A172 (cell line): ENCODE results near the gene C20orf204. TPM values are rescaled to one million over a fixed set of nuclear protein-coding genes. Genes with fewer than 3 reads are reported as not detected.
A peak's percentile ranks its signal among the peaks of the same experiment; 100 is the strongest.

Source experiments
- DNase-seq: peaks from one replicate; pipeline ENCODE4 v3.0.0-alpha.2; 2015; ENCODE audit warnings: low spot score
- total RNA-seq: library from RNA; depleted of rRNA; stranded (reverse); fragments of >200 nt; shearing (Covaris generic); gene quantifications from 2 replicates; pipeline ENCODE4 v1.2.3, GENCODE V29; 2014

C20orf204 gene
- total RNA-seq, 1 experiment from 2014 or later = 1.2 TPM

- no peak for DNase-seq
Observed at GRCh38 chr20:64042054-64042781, 6.2 kb downstream of the C20orf204 start.

DNA sequence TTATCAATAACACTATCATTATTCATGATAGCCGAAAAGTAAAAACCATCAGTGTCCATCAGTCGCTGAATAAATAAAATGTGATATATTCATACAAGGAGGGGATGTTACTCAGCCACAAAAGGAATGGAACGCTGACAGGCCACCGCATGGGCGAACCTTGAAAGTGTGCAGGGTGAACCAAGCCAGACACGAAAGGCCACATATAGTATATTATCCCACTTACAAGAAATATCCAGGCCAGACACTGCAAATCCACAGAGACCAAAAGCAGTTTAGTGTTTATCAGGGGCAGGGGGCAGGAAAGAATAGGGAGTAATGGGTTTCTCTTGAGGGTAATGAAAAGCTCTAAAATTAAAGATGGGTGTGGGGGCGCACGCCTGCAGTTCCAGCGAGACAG, 7.8 kb downstream of the C20orf204 start:
- no peak for DNase-seq

DNA sequence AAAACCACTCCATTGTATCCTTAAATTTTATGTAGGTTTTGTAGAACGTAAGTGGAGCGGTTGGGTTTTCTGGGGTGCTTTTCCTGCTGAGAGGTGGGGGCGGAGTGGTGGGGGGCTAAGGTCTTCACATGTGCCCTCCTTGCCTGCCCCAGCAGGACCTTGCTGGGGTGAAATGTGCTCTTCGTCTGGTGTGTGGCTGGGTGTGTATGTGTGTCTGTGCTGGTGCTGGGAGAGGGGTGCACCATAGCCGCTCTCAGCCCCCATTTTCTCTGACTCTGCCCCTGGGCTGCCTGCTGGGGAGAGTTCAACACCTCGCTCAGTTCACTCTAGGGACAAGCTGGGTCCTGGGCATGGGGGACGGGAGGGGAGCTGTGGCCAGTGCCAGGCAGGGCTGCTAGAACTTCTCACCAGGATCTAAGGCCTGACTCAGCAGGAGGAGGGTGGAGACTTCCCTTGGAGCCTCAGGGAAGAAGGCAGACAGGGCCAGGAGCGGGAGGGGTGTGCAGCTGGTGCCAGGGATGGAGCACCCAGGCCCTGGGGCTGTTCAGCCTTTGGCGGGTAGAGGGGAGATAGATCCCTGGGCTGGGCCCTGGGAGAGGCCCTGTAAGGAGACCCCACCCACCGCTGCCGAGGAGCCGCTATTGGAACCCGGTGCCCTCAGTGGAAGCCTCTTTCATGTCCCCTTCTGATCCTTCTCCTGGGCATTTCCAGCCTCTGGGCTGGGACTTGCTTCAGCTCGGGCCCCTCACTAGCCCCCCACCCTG, 8.7 kb downstream of the C20orf204 start:
- DNase-seq = peak; percentile 83

DNA sequence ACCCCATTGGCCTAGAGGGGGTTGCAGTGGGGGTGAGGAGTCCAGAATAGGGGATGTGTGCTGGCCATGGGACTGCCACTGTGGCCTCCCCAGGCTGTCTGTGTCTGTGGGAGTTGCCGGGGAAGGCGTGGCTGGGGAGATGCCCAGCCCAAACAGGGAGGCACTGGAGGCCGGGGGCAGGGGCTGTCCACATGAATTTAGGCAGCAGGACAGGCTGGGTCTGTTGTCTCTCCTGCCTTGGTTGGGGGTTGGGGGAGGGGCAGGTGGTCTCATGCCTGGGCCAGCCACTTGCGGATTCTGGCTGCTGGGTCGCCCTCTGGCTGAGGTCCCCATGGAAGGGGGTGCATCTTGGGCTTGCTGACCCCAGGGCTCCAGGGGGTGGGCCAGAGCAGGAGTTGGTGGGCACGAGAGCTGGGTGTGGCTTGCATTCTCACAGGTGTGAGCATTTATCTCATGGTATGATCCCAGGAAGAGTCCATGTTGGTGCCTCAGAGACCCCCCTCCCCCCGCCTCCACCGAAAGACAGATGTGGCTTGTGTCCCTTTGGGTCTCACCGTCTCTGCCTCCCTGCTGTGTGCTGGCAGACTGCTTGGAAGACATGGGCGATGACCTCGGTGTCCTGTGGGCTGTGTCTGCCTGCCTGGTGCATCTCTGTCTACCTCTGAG, 9.5 kb downstream of the C20orf204 start:
- peak; percentile 47 for DNase-seq

- DNase-seq = no peak
Observed at GRCh38 chr20:64047046-64047389, 11.0 kb downstream of the C20orf204 start.

DNA sequence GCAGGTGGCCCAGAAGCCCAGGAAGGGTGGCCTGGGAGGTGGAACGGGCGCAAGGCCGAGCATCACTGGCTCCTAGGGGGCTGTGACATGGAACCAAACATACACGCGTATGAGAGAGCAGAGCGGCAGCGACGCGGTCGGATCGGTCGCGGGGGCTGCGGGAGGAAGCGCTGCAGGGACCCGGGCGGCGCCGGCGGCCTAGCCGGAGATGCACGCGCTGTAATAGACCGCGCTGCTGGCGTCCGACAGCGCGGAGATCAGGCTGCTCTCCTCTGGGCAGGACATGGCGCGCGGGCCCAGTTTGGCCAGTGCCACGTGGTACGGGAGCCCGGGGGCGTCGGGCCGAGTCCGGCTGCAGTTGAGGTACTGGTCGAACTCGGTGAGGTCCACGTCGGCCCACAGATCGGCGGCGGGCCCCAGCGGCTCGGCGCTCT, 12.0 kb downstream of the C20orf204 start:
- DNase-seq = no peak

DNA sequence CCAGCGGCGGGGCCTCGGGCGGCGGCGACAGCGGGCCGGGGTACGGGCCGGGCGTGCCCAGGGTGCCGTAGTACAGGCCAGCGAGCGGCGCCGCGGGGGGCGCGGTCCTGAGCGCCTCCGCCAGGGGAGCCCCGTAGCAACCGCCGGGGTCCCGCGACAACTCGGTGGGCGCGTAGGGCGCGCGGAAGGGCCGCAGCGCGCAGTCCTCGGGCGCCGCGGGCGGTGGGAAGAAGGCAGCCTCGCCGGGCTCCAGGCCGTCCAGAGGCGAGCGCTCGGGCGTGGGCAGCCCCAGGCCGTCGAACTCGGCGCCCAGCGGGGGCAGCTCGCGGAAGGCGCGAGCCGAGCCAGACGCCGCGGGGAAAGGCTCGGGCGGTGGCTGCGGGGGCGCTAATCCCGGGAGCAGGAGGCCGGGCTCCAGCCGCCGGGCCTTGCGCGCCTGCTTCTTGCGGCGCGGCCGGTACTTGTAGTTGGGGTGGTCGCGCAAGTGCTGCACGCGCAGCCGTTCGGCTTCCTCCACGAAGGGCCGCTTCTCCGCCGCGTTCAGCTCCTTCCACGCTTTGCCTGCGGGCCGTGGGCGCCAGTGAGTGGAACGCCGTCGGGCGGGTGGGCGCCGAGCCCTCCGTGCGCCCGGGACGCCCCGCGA, 12.5 kb downstream of the C20orf204 start:
- no peak for DNase-seq

DNA sequence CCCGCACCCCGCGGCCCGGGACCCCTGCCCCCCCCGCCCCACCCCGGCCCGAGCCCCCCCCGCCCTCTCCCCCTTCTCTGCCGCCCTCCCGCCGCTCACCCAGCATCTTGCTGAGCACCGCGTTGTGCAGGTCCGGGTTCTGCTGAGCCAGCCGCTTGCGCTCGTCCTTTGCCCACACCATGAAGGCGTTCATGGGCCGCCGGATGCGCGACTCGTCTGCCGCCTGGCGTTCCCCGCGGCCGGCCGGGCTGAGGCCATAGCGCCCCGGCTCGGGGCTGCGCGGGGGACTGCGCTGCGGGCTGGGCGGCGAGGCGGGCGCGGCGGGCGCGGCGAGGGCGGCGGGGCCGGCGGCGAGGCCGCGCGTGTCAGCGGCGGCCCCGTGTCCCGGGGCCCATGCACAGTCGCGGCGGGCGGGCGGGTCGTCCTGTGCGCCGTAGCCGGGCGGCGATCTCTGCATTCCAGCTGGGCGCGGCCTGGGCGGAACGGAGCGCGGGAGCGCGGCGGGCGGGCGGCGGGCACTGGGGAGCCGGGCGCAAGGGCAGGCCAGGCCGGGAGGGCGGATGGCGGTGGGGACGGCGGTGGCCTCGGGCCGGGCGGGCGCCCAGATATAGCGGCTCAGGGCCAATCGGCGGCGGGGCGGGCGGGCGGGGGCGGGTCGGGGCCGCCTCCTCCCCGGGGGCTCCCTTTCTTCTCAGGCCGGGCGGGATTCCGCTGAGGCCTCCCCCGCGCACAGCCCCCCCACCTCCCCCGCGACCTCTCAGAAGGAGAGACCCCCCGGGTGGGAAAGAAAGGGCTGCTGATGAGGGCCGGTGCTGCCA, 13.3 kb downstream of the C20orf204 start, which contains the start of gene SOX18:
TSS of gene SOX18 (minus strand) at position 580 of the 818 bp plus-strand sequence. CDS start at position 457, 123 bp downstream.
- no peak for DNase-seq

DNA sequence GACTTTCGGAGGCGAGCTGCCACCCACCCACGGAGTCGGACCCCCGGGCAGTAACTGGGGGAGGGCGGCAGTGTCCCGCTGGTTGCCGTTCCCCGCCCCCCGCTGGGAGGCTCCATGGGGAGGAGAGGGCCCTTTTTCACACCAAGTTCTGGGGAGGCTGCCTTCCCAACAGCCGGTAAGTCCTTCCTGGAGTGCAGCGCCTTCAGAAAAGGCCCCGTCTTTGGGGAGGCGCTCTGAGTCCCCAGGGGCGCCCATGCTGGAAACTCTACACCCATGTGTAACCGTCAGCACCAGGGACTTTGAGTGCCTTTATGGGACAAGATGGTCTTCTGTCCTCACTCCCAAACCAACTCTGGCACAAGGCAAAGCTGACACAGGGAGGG, 13.9 kb downstream of the C20orf204 start:
- DNase-seq = no peak

- no peak for DNase-seq
Observed at GRCh38 chr20:64050261-64051032, 14.5 kb downstream of the C20orf204 start.

GRCh38 chr20:64051033-64051452, 15.1 kb downstream of the C20orf204 start:
- DNase-seq = no peak

GRCh38 chr20:64051561-64052325, 15.8 kb downstream of the C20orf204 start:
- DNase-seq = no peak

- DNase-seq = no peak
Observed at GRCh38 chr20:64052326-64052722, 16.3 kb downstream of the C20orf204 start.

- DNase-seq = no peak
Observed at GRCh38 chr20:64052987-64053840, 17.2 kb downstream of the C20orf204 start.

- peak; percentile 66 for DNase-seq
Observed at GRCh38 chr20:64053841-64054661, 18.1 kb downstream of the C20orf204 start.

DNA sequence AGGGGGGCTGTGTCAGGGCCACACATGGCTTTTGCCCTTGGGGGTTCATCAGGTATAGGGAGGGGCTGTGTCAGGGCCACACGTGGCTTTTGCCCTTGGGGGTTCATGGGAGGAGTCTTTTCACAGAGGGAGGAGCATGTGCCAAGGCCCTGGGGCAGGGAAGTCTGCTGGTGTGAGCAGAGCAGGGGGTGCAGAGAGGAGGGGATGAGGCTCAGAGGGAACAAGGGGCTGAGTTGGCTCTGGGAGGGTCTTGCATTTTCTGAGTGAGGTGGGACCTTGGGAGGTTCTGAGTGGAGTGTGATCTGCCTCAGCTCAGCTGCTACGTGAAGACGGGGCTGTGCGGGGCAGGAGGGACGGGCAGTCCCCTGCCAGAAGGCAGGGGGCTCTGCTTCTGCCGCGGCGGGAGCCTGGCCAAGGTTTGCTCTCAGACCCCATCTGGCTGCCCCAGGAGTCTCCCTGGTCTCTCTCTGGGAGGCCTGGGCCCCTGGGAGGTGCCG, 19.5 kb downstream of the C20orf204 start:
- DNase-seq = no peak

DNA sequence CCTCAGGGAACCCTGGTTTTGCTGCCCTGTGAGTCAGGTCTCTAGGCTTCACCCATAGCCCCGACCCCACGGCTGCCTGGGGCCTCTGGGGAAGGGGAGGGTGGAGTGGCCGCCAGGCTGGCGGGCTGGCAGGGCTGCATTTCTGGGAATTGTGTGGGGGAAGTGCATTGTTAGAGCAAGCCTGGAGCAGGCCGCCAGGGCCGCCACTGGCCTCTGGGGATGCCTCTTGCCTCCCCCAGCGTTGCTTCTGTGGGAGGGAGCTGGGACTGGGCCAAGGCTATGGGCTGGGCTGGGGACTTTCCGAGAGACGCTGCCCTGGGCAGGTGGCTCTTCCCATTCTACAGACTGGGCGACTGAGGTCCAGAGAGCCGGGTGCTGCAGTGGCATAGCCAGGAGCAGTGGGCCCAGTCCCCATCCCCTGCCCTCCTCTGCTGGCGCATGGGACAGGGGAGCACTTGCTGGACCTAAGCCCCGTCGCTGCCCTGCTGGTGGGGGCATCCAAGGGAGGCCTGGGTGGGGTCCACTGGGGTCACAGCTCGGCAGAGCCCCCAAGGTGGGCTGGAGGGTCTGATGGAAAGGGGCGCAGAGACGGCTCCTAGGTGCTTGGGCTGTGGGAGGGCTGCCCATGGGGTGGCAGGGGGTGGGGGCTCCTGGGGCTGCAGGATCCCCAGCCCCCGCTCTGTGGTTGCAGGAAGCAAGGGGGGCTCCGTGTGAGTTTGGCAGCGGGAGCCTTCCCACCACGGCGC, 20.1 kb downstream of the C20orf204 start:
- DNase-seq = peak; percentile 68
